Tibial nerve (tissue), 3 donors: ENCODE results near the gene IGF2R.

Experiments
- CTCF ChIP-seq, 5 experiments: fragments of 200-600 bp in 3 of 5; fragments of 450-650 bp in 2 of 5; sonication (generic) in 3 of 5; IDR thresholded peaks; one replicate each; pipeline ENCODE4 v1.5.1; 2016 to 2019; ENCODE audit warnings: antibody characterized with exemption in 5 of 5, mild to moderate bottlenecking in 3 of 5, moderate library complexity in 2 of 5
- POLR2A ChIP-seq, 2 donors: fragments of 450-650 bp; IDR thresholded peaks; one replicate each; pipeline ENCODE4 v1.6.1; 2017; ENCODE audit warnings: antibody characterized with exemption in 2 of 2, mild to moderate bottlenecking in 2 of 2, moderate library complexity in 2 of 2

- TF ChIP-seq POLR2A (IDR thresholded peaks at IDR 0.05) (no peak), CTCF (IDR thresholded peaks at IDR 0.05) (no peak)
These were observed 65.4 kb downstream of the IGF2R start for GRCh38 chr6:160034036-160034930.
